SK-N-SH (cell line): ENCODE data around the gene GALM. TPM values are rescaled to one million over a fixed set of nuclear protein-coding genes. Genes with fewer than 3 reads are reported as not detected.

ENCODE experiments used
- CTCF ChIA-PET: fragments of 300-600, 350-600 bp; formaldehyde crosslinking; extraction: SDS; loops from one replicate; lab custom pipeline; 2021; lab: Yijun Ruan, JAX
- POLR2A ChIA-PET: fragments of 350-600 bp; sonication (Branson Sonifier 250); formaldehyde crosslinking; extraction: SDS; loops from one replicate; lab custom pipeline; 2020; ENCODE audit warnings: antibody characterized with exemption, inconsistent platforms; lab: Yijun Ruan, JAX
- DNase-seq: peaks from one replicate; pipeline ENCODE4 v3.0.0; 2012
- H2AFZ ChIP-seq: fragments of 200-600 bp; sonication (generic); 2 replicates; pipeline ENCODE4 v1.8.1; 2016; ENCODE audit warnings: antibody characterized with exemption, mild to moderate bottlenecking, low read depth
- H3F3A ChIP-seq: fragments of 200-600 bp; sonication (generic); replicated peaks from 2 replicates; pipeline ENCODE3; 2016; ENCODE audit warnings: antibody characterized with exemption, mild to moderate bottlenecking; ENCODE audit not compliant: insufficient read depth
- H3K27ac ChIP-seq, 2 experiments: fragments of 200-500 bp in 1 of 2; fragments of 200-600 bp in 1 of 2; sonication (Bioruptor generic) in 1 of 2; sonication (generic), shearing (Covaris generic) in 1 of 2; 2 replicates each; pipeline versions ENCODE4 v1.5.1 to v1.6.1; 2014 to 2016; ENCODE audit warnings: low read depth in 2 of 2, inconsistent platforms in 1 of 2, low read length in 1 of 2, mild to moderate bottlenecking in 1 of 2, mixed read lengths in 1 of 2
- H3K27me3 ChIP-seq: fragments of 200-600 bp; sonication (generic), shearing (Covaris generic); 2 replicates; pipeline ENCODE4 v1.6.1; 2016; ENCODE audit warnings: mixed run types; ENCODE audit not compliant: insufficient read depth
- H3K36me3 ChIP-seq, 2 experiments: fragments of 200-500 bp in 1 of 2; fragments of 200-600 bp in 1 of 2; sonication (Bioruptor generic) in 1 of 2; sonication (generic) in 1 of 2; replicated peaks in 1 of 2; 2 replicates each; pipeline versions ENCODE3 to v1.5.1; 2014 to 2016; ENCODE audit warnings: low read length in 1 of 2, mild to moderate bottlenecking in 1 of 2; ENCODE audit not compliant: insufficient read depth in 2 of 2, control insufficient read depth in 1 of 2
- H3K4me1 ChIP-seq, 2 experiments: fragments of 200-500 bp in 1 of 2; fragments of 200-600 bp in 1 of 2; sonication (Bioruptor generic) in 1 of 2; sonication (generic), shearing (Covaris generic) in 1 of 2; 2 replicates each; pipeline versions ENCODE4 v1.5.1 to v1.6.1; 2014 to 2016; ENCODE audit warnings: low read depth in 1 of 2, low read length in 1 of 2, mixed run types in 1 of 2; ENCODE audit not compliant: insufficient read depth in 2 of 2, control insufficient read depth in 1 of 2
- H3K4me2 ChIP-seq: fragments of 200-600 bp; sonication (generic), shearing (Covaris generic); 2 replicates; pipeline ENCODE4 v1.6.1; 2017; ENCODE audit warnings: mixed run types
- H3K4me3 ChIP-seq, 2 experiments: fragments of 200-500 bp in 1 of 2; fragments of 200-600 bp in 1 of 2; sonication (Bioruptor generic) in 1 of 2; sonication (generic), shearing (Covaris generic) in 1 of 2; 2 replicates each; pipeline versions ENCODE4 v1.5.1 to v1.8.1; 2014 to 2016; ENCODE audit warnings: low read depth in 2 of 2, inconsistent platforms in 1 of 2, low read length in 1 of 2, mild to moderate bottlenecking in 1 of 2, mixed read lengths in 1 of 2, moderate library complexity in 1 of 2
- H3K79me2 ChIP-seq: fragments of 200-600 bp; sonication (generic); 2 replicates; pipeline ENCODE4 v1.8.1; 2017; ENCODE audit warnings: mild to moderate bottlenecking; ENCODE audit not compliant: insufficient read depth
- H3K9ac ChIP-seq: fragments of 200-600 bp; sonication (generic); 2 replicates; pipeline ENCODE4 v1.6.1; 2017; ENCODE audit warnings: mixed run types
- H3K9me2 ChIP-seq: fragments of 200-600 bp; sonication (generic); 2 replicates; pipeline ENCODE4 v1.6.1; 2017; ENCODE audit warnings: mixed run types
- H3K9me3 ChIP-seq: fragments of 200-600 bp; sonication (generic); 2 replicates; pipeline ENCODE4 v1.6.1; 2017; ENCODE audit warnings: mixed run types, mild to moderate bottlenecking, moderate library complexity
- H4K20me1 ChIP-seq: fragments of 200-600 bp; sonication (generic); 2 replicates; pipeline ENCODE4 v1.6.1; 2017; ENCODE audit warnings: mild to moderate bottlenecking, mixed run types; ENCODE audit not compliant: insufficient read depth
- EP300 ChIP-seq, 2 experiments: IDR thresholded peaks; 2 replicates each; pipeline versions ENCODE4 v1.4.0 to v1.6.1; 2012; ENCODE audit warnings: borderline replicate concordance in 1 of 2, low read depth in 1 of 2, low read length in 1 of 2
- EZH2phosphoT487 ChIP-seq: fragments of 200-600 bp; sonication (generic); IDR thresholded peaks from 2 replicates; pipeline ENCODE4 v1.6.1; 2017; ENCODE audit warnings: low read depth, mixed run types, mild to moderate bottlenecking, antibody characterized with exemption, moderate library complexity, borderline replicate concordance
- FOXJ3 ChIP-seq: sonication (generic); formaldehyde crosslinking; IDR thresholded peaks from 2 replicates; pipeline ENCODE4 v1.5.1; 2020; ENCODE audit warnings: mild to moderate bottlenecking, missing genetic modification reagents
- FOXM1 ChIP-seq: IDR thresholded peaks from 2 replicates; pipeline ENCODE4 v1.4.0; 2012; ENCODE audit warnings: low read depth, mild to moderate bottlenecking
- JUND ChIP-seq: IDR thresholded peaks from 2 replicates; pipeline ENCODE4 v1.4.0; 2012
- MXI1 ChIP-seq: IDR thresholded peaks from 2 replicates; pipeline ENCODE4 v1.6.1; 2012; ENCODE audit warnings: mild to moderate bottlenecking, low read depth, low read length, improper control_type of control experiment
- NFIC ChIP-seq: IDR thresholded peaks from 2 replicates; pipeline ENCODE4 v1.4.0; 2012; ENCODE audit warnings: borderline replicate concordance
- NRF1 ChIP-seq: IDR thresholded peaks from 2 replicates; pipeline ENCODE4 v1.6.1; 2012; ENCODE audit warnings: low read depth, mild to moderate bottlenecking, low read length
- POLR2AphosphoS5 ChIP-seq: IDR thresholded peaks from 2 replicates; pipeline ENCODE4 v1.6.1; 2012; ENCODE audit warnings: low read depth, low read length
- RAD21 ChIP-seq: IDR thresholded peaks from 2 replicates; pipeline ENCODE4 v1.6.1; 2012; ENCODE audit warnings: mild to moderate bottlenecking, low read length
- RCOR1 ChIP-seq: fragments of 150-350 bp; IDR thresholded peaks from 2 replicates; pipeline ENCODE4 v1.6.1; 2017; ENCODE audit warnings: antibody characterized with exemption, low read length
- RFX5 ChIP-seq: IDR thresholded peaks from 2 replicates; pipeline ENCODE4 v1.6.1; 2012; ENCODE audit warnings: mild to moderate bottlenecking, improper control_type of control experiment, low read length
- TEAD4 ChIP-seq: IDR thresholded peaks from 2 replicates; pipeline ENCODE4 v1.4.0; 2012; ENCODE audit warnings: mild to moderate bottlenecking, borderline replicate concordance; ENCODE audit not compliant: insufficient read depth
- WGBS: methylation state at CpG from one replicate; pipeline ENCODE4 v1.1.6; 2017; ENCODE audit warnings: low lambda C conversion rate; 5-methylcytosine and 5-hydroxymethylcytosine counted together
- polyA plus RNA-seq, 3 experiments: library from polyadenylated mRNA; depleted of rRNA; stranded (reverse); fragments of >200 nt; gene quantifications; 2 replicates each; pipeline ENCODE4 v1.2.3, GENCODE V29; 2012
- TF ChIP-seq, protein P1 (sequence below): IDR thresholded peaks from 2 replicates; pipeline ENCODE4 v1.4.0; 2012; ENCODE audit warnings: low read depth, borderline replicate concordance
- TF ChIP-seq, protein P2 (sequence below): fragments of 200-600 bp; sonication (generic); IDR thresholded peaks from 2 replicates; pipeline ENCODE4 v1.6.1; 2017; ENCODE audit warnings: antibody characterized with exemption, mild to moderate bottlenecking, moderate library complexity
- TF ChIP-seq, protein P3 (sequence below): fragments of 150-350 bp; IDR thresholded peaks from 2 replicates; pipeline ENCODE4 v1.6.1; 2017; ENCODE audit warnings: antibody characterized with exemption, low read length, low read depth, borderline replicate concordance

Gene GALM
- polyA plus RNA-seq, 1 of the 3 experiments (the other 2 are of a cell fraction): 17.9 TPM

DNA sequence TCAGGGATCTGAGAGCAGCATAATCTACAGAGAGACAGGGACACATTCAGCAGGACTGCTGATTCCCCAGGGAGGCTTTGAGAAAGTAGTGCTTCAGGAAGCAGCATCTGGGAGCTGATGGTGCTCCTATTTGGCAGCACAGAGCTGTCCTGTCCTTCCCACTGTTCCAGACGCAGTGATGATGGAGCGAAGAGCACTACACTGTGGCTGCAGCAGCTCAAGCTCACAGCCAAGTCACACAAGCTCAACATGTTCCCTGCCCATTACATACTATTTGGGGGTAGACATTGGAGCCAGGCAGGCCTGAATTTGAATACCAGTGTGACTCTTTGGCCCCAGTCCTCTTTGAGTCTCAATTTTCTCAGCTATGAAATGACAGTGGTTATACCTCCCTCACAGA, 15.2 kb upstream of the GALM start:
- ChIA-PET CTCF (interaction anchor here (2.4 kb wide), 1 partner anchor 69 kb away, joined by 7 read pairs; no protein-coding TSS in a partner anchor), POLR2A (no interaction called here)
- H3K79me2 ChIP-seq: no peaks in the 10 kb centered on the region
- no peak overlapping the region for H3K27ac ChIP-seq
- no peak for DNase-seq
- no peaks in the 10 kb centered on the region for H3K9me3 ChIP-seq
- H3K9ac ChIP-seq: no peak overlapping the region
- no peaks in the 10 kb centered on the region for H3K36me3 ChIP-seq
- no peak overlapping the region for H3K4me2 ChIP-seq
- H3K4me1 ChIP-seq: no peaks in the 10 kb centered on the region; a peak in 1 of 4 replicates
- no peaks in the 10 kb centered on the region for H3F3A ChIP-seq
- TF ChIP-seq NFIC (no peak), POLR2AphosphoS5 (no peak), RAD21 (no peak), TEAD4 (no peak), FOXM1 (no peak), NRF1 (no peak), FOXJ3 (CRISPR knock-in tag) (no peak), EP300 (IDR thresholded peaks at IDR 0.05; ENCODE audit: borderline replicate concordance in 1 of 2, low read depth in 1 of 2, low read length in 1 of 2) (no peak), RFX5 (no peak), JUND (no peak), EZH2phosphoT487 (no peak), MXI1 (no peak), RCOR1 (no peak)
- TF ChIP-seq, protein P1, sequence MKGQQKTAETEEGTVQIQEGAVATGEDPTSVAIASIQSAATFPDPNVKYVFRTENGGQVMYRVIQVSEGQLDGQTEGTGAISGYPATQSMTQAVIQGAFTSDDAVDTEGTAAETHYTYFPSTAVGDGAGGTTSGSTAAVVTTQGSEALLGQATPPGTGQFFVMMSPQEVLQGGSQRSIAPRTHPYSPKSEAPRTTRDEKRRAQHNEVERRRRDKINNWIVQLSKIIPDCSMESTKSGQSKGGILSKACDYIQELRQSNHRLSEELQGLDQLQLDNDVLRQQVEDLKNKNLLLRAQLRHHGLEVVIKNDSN: no peak
- TF ChIP-seq, protein P2, sequence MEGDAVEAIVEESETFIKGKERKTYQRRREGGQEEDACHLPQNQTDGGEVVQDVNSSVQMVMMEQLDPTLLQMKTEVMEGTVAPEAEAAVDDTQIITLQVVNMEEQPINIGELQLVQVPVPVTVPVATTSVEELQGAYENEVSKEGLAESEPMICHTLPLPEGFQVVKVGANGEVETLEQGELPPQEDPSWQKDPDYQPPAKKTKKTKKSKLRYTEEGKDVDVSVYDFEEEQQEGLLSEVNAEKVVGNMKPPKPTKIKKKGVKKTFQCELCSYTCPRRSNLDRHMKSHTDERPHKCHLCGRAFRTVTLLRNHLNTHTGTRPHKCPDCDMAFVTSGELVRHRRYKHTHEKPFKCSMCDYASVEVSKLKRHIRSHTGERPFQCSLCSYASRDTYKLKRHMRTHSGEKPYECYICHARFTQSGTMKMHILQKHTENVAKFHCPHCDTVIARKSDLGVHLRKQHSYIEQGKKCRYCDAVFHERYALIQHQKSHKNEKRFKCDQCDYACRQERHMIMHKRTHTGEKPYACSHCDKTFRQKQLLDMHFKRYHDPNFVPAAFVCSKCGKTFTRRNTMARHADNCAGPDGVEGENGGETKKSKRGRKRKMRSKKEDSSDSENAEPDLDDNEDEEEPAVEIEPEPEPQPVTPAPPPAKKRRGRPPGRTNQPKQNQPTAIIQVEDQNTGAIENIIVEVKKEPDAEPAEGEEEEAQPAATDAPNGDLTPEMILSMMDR: no peak
- TF ChIP-seq, protein P3, sequence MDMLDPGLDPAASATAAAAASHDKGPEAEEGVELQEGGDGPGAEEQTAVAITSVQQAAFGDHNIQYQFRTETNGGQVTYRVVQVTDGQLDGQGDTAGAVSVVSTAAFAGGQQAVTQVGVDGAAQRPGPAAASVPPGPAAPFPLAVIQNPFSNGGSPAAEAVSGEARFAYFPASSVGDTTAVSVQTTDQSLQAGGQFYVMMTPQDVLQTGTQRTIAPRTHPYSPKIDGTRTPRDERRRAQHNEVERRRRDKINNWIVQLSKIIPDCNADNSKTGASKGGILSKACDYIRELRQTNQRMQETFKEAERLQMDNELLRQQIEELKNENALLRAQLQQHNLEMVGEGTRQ: no peak
- no peaks in the 10 kb centered on the region for H3K27me3 ChIP-seq
- no peaks in the 10 kb centered on the region for H4K20me1 ChIP-seq
- H3K4me3 ChIP-seq: no peak overlapping the region
- WGBS: 100% methylated on average over 2 of the region's 2 CpGs
- H3K9me2 ChIP-seq: no peaks in the 10 kb centered on the region
- no peak overlapping the region for H2AFZ ChIP-seq
